ENCODE measurements around the gene PRR36.

The PRR36 gene

GRCh38 chr19:7913652-7914051, 39.5 kb upstream of the PRR36 start:
- no peak overlapping the region for H3K4ac ChIP-seq (ENCODE audit: low read depth, low read length)
- H3K79me2 ChIP-seq (ENCODE audit: control insufficient read depth, insufficient read depth, low read length, poor library complexity) = no peaks in the 10 kb centered on the region
- no peak overlapping the region for H2AK5ac ChIP-seq (ENCODE audit: low read length)
- no peak overlapping the region for H4K8ac ChIP-seq (ENCODE audit: low read depth, low read length)
- H3K4me1 ChIP-seq (ENCODE audit: control insufficient read depth in 1 of 2, insufficient read depth in 2 of 2, low read length in 2 of 2) = peaks cover 11 to 14% of the 10 kb centered on the region in 2 experiments
- no peak overlapping the region for H3K23ac ChIP-seq (ENCODE audit: low read length)
- DNase-seq = no peak
- no peak overlapping the region for H3K14ac ChIP-seq (ENCODE audit: low read length)
- H3K4me2 ChIP-seq (ENCODE audit: low read length) = no peak overlapping the region
- H3K79me1 ChIP-seq (ENCODE audit: low read length) = no peaks in the 10 kb centered on the region
- H2AFZ ChIP-seq (ENCODE audit: insufficient read depth, low read length, poor library complexity) = no peak overlapping the region
- WGBS (ENCODE audit: extremely low coverage, insufficient coverage, insufficient read length) = no CpG with 5 or more reads among the region's 10 CpGs
- H3K27me3 ChIP-seq (ENCODE audit: insufficient read depth, low read length) = peaks cover 31% of the 10 kb centered on the region
- H3K36me3 ChIP-seq (ENCODE audit: control insufficient read depth in 1 of 2, insufficient read depth in 2 of 2, low read length in 2 of 2) = peaks cover 36 to 41% of the 10 kb centered on the region in 2 experiments
- no peak overlapping the region for H3K27ac ChIP-seq (ENCODE audit: low read depth, low read length)
- no peak overlapping the region for H4K91ac ChIP-seq (ENCODE audit: low read depth, low read length)
- no peak overlapping the region for H2BK120ac ChIP-seq (ENCODE audit: insufficient read depth, low read length, poor library complexity)
- H3K4me3 ChIP-seq (ENCODE audit: low read depth, low read length) = no peak overlapping the region
- H2BK5ac ChIP-seq (ENCODE audit: low read depth, low read length, poor library complexity) = no peak overlapping the region
- H3K9me3 ChIP-seq (ENCODE audit: insufficient read depth, low read depth, low read length) = peaks cover 6% of the 10 kb centered on the region
- no peak overlapping the region for H4K12ac ChIP-seq (ENCODE audit: low read depth, low read length)
- H3K9ac ChIP-seq (ENCODE audit: low read length) = no peak overlapping the region
- H2BK12ac ChIP-seq (ENCODE audit: low read length) = no peak overlapping the region
- H3K18ac ChIP-seq (ENCODE audit: low read length) = no peak overlapping the region

DNA sequence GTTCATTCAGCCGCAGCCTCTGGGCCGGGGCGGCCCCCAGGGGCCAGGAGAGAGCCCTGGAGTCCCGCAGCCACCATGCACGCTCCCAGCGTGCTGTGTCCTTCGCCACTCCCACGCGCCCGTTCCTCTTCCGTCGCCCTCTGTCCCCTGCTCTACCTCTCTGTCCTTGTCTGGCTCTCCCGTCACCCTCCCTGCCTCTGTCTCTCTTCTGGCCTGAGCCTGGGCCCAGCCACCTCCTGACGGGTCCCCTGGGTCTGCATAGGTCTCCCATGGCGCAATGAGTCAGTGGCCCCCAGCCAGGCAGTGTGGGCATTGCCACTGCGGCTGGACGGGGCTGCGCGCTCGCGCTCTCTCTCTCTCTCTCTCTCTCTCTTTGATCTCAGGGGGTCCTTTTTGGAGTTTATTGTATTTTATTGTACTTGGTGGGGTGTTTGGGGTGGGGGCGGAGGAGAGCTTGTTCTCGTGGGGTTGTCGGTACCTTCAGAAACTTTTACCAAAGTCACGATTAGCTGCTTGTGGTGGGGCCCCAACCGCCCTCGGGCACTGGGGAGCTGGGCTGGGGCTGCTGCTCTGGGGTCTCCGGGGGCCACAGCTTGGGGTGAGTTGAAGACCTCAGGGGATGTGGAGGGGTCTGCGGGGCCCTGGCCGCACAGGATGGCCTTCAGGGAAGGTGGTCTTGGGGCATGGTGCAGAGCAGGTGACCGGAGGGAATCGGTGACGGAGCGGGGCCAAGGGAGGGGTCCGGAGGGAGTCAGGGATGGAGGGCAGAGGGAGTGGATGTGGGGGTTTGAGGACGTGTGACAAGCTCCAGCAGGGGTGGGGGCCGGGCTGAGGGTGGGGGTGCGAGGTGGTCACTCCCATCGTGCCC, 38.7 kb upstream of the PRR36 start:
- WGBS (ENCODE audit: extremely low coverage, insufficient coverage, insufficient read length) = no CpG with 5 or more reads among the region's 39 CpGs
- no peak overlapping the region for H2BK120ac ChIP-seq (ENCODE audit: insufficient read depth, low read length, poor library complexity)
- no peak overlapping the region for H3K4me3 ChIP-seq (ENCODE audit: low read depth, low read length)
- no peak overlapping the region for H4K8ac ChIP-seq (ENCODE audit: low read depth, low read length)
- DNase-seq = no peak
- no peak overlapping the region for H3K27ac ChIP-seq (ENCODE audit: low read depth, low read length)
- H4K91ac ChIP-seq (ENCODE audit: low read depth, low read length) = no peak overlapping the region
- no peak overlapping the region for H3K23ac ChIP-seq (ENCODE audit: low read length)
- no peak overlapping the region for H3K4ac ChIP-seq (ENCODE audit: low read depth, low read length)
- no peak overlapping the region for H3K9ac ChIP-seq (ENCODE audit: low read length)
- no peak overlapping the region for H2AFZ ChIP-seq (ENCODE audit: insufficient read depth, low read length, poor library complexity)
- no peak overlapping the region for H2BK12ac ChIP-seq (ENCODE audit: low read length)
- no peak overlapping the region for H3K18ac ChIP-seq (ENCODE audit: low read length)
- H3K79me1 ChIP-seq (ENCODE audit: low read length) = no peaks in the 10 kb centered on the region
- H3K4me1 ChIP-seq (ENCODE audit: control insufficient read depth in 1 of 2, insufficient read depth in 2 of 2, low read length in 2 of 2) = peaks cover 11 to 14% of the 10 kb centered on the region in 2 experiments
- no peak overlapping the region for H4K12ac ChIP-seq (ENCODE audit: low read depth, low read length)
- H2AK5ac ChIP-seq (ENCODE audit: low read length) = no peak overlapping the region
- peaks cover 26% of the 10 kb centered on the region for H3K27me3 ChIP-seq (ENCODE audit: insufficient read depth, low read length)
- no peak overlapping the region for H3K4me2 ChIP-seq (ENCODE audit: low read length)
- H3K36me3 ChIP-seq (ENCODE audit: control insufficient read depth in 1 of 2, insufficient read depth in 2 of 2, low read length in 2 of 2) = peaks cover 36 to 41% of the 10 kb centered on the region in 2 experiments
- H2BK5ac ChIP-seq (ENCODE audit: low read depth, low read length, poor library complexity) = no peak overlapping the region
- H3K9me3 ChIP-seq (ENCODE audit: insufficient read depth, low read depth, low read length) = peaks cover 4% of the 10 kb centered on the region
- H3K14ac ChIP-seq (ENCODE audit: low read length) = no peak overlapping the region
- H3K79me2 ChIP-seq (ENCODE audit: control insufficient read depth, insufficient read depth, low read length, poor library complexity) = no peaks in the 10 kb centered on the region

GRCh38 chr19:7912144-7912696, 38.0 kb upstream of the PRR36 start:
- H3K23ac ChIP-seq (ENCODE audit: low read length) = no peak overlapping the region
- no peak overlapping the region for H4K8ac ChIP-seq (ENCODE audit: low read depth, low read length)
- H3K4me1 ChIP-seq (ENCODE audit: control insufficient read depth in 1 of 2, insufficient read depth in 2 of 2, low read length in 2 of 2) = peaks cover 8 to 11% of the 10 kb centered on the region in 2 experiments
- H3K18ac ChIP-seq (ENCODE audit: low read length) = no peak overlapping the region
- H3K4ac ChIP-seq (ENCODE audit: low read depth, low read length) = no peak overlapping the region
- DNase-seq = peak in 1 of 2 donors; percentile 40
- H3K4me3 ChIP-seq (ENCODE audit: low read depth, low read length) = no peak overlapping the region
- no peak overlapping the region for H4K12ac ChIP-seq (ENCODE audit: low read depth, low read length)
- no peak overlapping the region for H2BK12ac ChIP-seq (ENCODE audit: low read length)
- no peak overlapping the region for H2AFZ ChIP-seq (ENCODE audit: insufficient read depth, low read length, poor library complexity)
- H3K14ac ChIP-seq (ENCODE audit: low read length) = no peak overlapping the region
- H3K9me3 ChIP-seq (ENCODE audit: insufficient read depth, low read depth, low read length) = peaks cover 4% of the 10 kb centered on the region
- no peak overlapping the region for H3K27ac ChIP-seq (ENCODE audit: low read depth, low read length)
- no peak overlapping the region for H4K91ac ChIP-seq (ENCODE audit: low read depth, low read length)
- H3K4me2 ChIP-seq (ENCODE audit: low read length) = no peak overlapping the region
- H2BK120ac ChIP-seq (ENCODE audit: insufficient read depth, low read length, poor library complexity) = no peak overlapping the region
- peaks cover 19% of the 10 kb centered on the region for H3K27me3 ChIP-seq (ENCODE audit: insufficient read depth, low read length)
- H2AK5ac ChIP-seq (ENCODE audit: low read length) = no peak overlapping the region
- peaks cover 38 to 41% of the 10 kb centered on the region in 2 experiments for H3K36me3 ChIP-seq (ENCODE audit: control insufficient read depth in 1 of 2, insufficient read depth in 2 of 2, low read length in 2 of 2)
- no peak overlapping the region for H3K9ac ChIP-seq (ENCODE audit: low read length)
- no peaks in the 10 kb centered on the region for H3K79me2 ChIP-seq (ENCODE audit: control insufficient read depth, insufficient read depth, low read length, poor library complexity)
- H2BK5ac ChIP-seq (ENCODE audit: low read depth, low read length, poor library complexity) = no peak overlapping the region
- no peaks in the 10 kb centered on the region for H3K79me1 ChIP-seq (ENCODE audit: low read length)
- no CpG with 5 or more reads among the region's 31 CpGs for WGBS (ENCODE audit: extremely low coverage, insufficient coverage, insufficient read length)

- DNase-seq = no peak
- no peak overlapping the region for H3K4me3 ChIP-seq (ENCODE audit: low read depth, low read length)
- peaks cover 4% of the 10 kb centered on the region for H3K9me3 ChIP-seq (ENCODE audit: insufficient read depth, low read depth, low read length)
- WGBS (ENCODE audit: extremely low coverage, insufficient coverage, insufficient read length) = no CpG with 5 or more reads among the region's 18 CpGs
- H3K4ac ChIP-seq (ENCODE audit: low read depth, low read length) = no peak overlapping the region
- no peak overlapping the region for H4K91ac ChIP-seq (ENCODE audit: low read depth, low read length)
- H3K27me3 ChIP-seq (ENCODE audit: insufficient read depth, low read length) = peaks cover 13% of the 10 kb centered on the region
- H3K14ac ChIP-seq (ENCODE audit: low read length) = no peak overlapping the region
- H3K79me1 ChIP-seq (ENCODE audit: low read length) = no peaks in the 10 kb centered on the region
- no peak overlapping the region for H3K9ac ChIP-seq (ENCODE audit: low read length)
- H2BK5ac ChIP-seq (ENCODE audit: low read depth, low read length, poor library complexity) = no peak overlapping the region
- no peak overlapping the region for H4K12ac ChIP-seq (ENCODE audit: low read depth, low read length)
- H2AK5ac ChIP-seq (ENCODE audit: low read length) = no peak overlapping the region
- H2BK12ac ChIP-seq (ENCODE audit: low read length) = no peak overlapping the region
- H2BK120ac ChIP-seq (ENCODE audit: insufficient read depth, low read length, poor library complexity) = no peak overlapping the region
- H3K79me2 ChIP-seq (ENCODE audit: control insufficient read depth, insufficient read depth, low read length, poor library complexity) = no peaks in the 10 kb centered on the region
- H4K8ac ChIP-seq (ENCODE audit: low read depth, low read length) = no peak overlapping the region
- H3K27ac ChIP-seq (ENCODE audit: low read depth, low read length) = no peak overlapping the region
- peaks cover 6% of the 10 kb centered on the region in 2 experiments for H3K4me1 ChIP-seq (ENCODE audit: control insufficient read depth in 1 of 2, insufficient read depth in 2 of 2, low read length in 2 of 2)
- H2AFZ ChIP-seq (ENCODE audit: insufficient read depth, low read length, poor library complexity) = no peak overlapping the region
- H3K18ac ChIP-seq (ENCODE audit: low read length) = no peak overlapping the region
- H3K36me3 ChIP-seq (ENCODE audit: control insufficient read depth in 1 of 2, insufficient read depth in 2 of 2, low read length in 2 of 2) = peaks cover 39 to 44% of the 10 kb centered on the region in 2 experiments
- no peak overlapping the region for H3K4me2 ChIP-seq (ENCODE audit: low read length)
- H3K23ac ChIP-seq (ENCODE audit: low read length) = no peak overlapping the region
These were observed 37.4 kb upstream of the PRR36 start for GRCh38 chr19:7911508-7912143.

Measured in trophoblast cell (in vitro differentiated cells and primary cell).